Measurements from ENCODE around the gene CTSA.

DNA sequence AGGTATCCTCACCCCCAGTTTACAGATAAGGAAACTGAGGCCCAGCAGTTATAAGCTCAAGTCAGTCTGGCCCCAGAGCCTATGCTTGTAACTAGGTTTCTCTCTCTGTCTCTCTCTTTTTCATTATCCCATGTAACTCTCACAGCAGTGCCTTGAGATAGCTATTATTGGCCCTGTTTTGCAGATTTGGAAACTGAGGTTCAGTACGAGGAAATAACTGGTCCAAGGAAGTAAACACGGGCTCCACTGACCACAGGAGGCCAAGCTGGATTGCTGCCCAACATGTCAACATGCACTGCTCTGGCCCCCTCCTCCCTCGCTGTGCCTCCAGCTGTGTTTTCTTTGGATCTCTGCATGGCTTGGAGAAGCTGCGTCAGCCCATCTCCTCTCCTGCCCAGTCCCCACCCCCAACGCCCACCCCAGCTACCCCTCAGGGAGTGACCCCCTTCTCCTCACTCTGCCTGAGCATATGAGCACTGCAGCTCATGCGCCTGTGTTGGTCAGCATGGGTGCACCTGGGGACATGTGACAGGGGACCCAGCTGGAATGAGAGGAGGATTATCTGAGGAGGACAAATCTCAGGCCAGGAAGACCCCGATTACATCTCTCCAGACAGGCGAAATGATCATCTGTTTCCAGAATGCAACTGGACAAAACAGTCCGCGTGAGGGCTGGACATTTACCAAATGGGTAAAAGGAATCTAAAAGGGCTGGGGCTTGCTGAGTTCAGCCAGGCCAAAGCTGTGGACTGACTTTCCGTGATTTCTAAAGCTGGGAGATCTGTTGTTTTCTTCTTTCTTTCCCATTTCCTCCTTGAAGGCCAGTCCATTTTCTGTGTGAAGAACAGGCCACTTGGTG lies 28.6 kb downstream of the CTSA start:
- TF ChIP-seq POLR2AphosphoS5 (IDR thresholded peaks at IDR 0.05; ENCODE audit: low read depth, low read length) (no peak), SIN3A (IDR thresholded peaks at IDR 0.05; ENCODE audit: borderline replicate concordance, insufficient read depth, low read length) (no peak)
- TF ChIP-seq, protein P1, sequence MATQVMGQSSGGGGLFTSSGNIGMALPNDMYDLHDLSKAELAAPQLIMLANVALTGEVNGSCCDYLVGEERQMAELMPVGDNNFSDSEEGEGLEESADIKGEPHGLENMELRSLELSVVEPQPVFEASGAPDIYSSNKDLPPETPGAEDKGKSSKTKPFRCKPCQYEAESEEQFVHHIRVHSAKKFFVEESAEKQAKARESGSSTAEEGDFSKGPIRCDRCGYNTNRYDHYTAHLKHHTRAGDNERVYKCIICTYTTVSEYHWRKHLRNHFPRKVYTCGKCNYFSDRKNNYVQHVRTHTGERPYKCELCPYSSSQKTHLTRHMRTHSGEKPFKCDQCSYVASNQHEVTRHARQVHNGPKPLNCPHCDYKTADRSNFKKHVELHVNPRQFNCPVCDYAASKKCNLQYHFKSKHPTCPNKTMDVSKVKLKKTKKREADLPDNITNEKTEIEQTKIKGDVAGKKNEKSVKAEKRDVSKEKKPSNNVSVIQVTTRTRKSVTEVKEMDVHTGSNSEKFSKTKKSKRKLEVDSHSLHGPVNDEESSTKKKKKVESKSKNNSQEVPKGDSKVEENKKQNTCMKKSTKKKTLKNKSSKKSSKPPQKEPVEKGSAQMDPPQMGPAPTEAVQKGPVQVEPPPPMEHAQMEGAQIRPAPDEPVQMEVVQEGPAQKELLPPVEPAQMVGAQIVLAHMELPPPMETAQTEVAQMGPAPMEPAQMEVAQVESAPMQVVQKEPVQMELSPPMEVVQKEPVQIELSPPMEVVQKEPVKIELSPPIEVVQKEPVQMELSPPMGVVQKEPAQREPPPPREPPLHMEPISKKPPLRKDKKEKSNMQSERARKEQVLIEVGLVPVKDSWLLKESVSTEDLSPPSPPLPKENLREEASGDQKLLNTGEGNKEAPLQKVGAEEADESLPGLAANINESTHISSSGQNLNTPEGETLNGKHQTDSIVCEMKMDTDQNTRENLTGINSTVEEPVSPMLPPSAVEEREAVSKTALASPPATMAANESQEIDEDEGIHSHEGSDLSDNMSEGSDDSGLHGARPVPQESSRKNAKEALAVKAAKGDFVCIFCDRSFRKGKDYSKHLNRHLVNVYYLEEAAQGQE (IDR thresholded peaks at IDR 0.05; ENCODE audit: insufficient read depth in 1 of 2, low read depth in 2 of 2, low read length in 2 of 2) = no peak

Measured in PFSK-1 (cell line).